KMS-11 (cell line): ENCODE measurements around the gene TBPL1.

ENCODE experiments used
- H2AFZ ChIP-seq: fragments of 200-600 bp; sonication (generic); 2 replicates; pipeline ENCODE4 v1.6.1; 2016; ENCODE audit warnings: antibody characterized with exemption, mixed run types, low read depth
- H3K27ac ChIP-seq: fragments of 200-600 bp; sonication (generic); 2 replicates; pipeline ENCODE4 v1.6.1; 2016; ENCODE audit warnings: mild to moderate bottlenecking, mixed run types
- H3K27me3 ChIP-seq: fragments of 200-600 bp; sonication (generic); 2 replicates; pipeline ENCODE4 v1.6.1; 2017; ENCODE audit warnings: mild to moderate bottlenecking, low read depth, mixed run types, moderate library complexity; ENCODE audit not compliant: insufficient read depth
- H3K36me3 ChIP-seq: fragments of 200-600 bp; sonication (generic); 2 replicates; pipeline ENCODE4 v1.6.1; 2017; ENCODE audit warnings: mild to moderate bottlenecking, mixed run types; ENCODE audit not compliant: insufficient read depth
- H3K4me1 ChIP-seq: fragments of 200-600 bp; sonication (generic); 2 replicates; pipeline ENCODE4 v1.6.1; 2016; ENCODE audit warnings: mild to moderate bottlenecking, low read depth, mixed run types; ENCODE audit not compliant: poor library complexity, severe bottlenecking
- H3K4me2 ChIP-seq: fragments of 200-600 bp; sonication (generic); 2 replicates; pipeline ENCODE4 v1.7.0; 2016; ENCODE audit warnings: mild to moderate bottlenecking, mixed run types
- H3K4me3 ChIP-seq: fragments of 200-600 bp; sonication (generic); IDR thresholded peaks from 2 replicates; pipeline ENCODE4 v1.6.1; 2017; ENCODE audit warnings: low read depth, low read length, mixed read lengths; ENCODE audit not compliant: insufficient read depth
- H3K79me2 ChIP-seq: fragments of 200-600 bp; sonication (generic); 2 replicates; pipeline ENCODE4 v1.6.1; 2016; ENCODE audit warnings: low read depth, mixed run types; ENCODE audit not compliant: insufficient read depth
- H3K9ac ChIP-seq: fragments of 200-600 bp; sonication (generic); 2 replicates; pipeline ENCODE4 v1.6.1; 2016; ENCODE audit warnings: mild to moderate bottlenecking, mixed run types
- H4K20me1 ChIP-seq: fragments of 200-600 bp; sonication (generic); 2 replicates; pipeline ENCODE4 v1.6.1; 2016; ENCODE audit warnings: mild to moderate bottlenecking, mixed run types; ENCODE audit not compliant: insufficient read depth
- CTCF ChIP-seq: fragments of 200-600 bp; sonication (generic); conservative IDR thresholded peaks from 2 replicates; pipeline ENCODE4 v1.6.1; 2017; ENCODE audit warnings: low read depth, mild to moderate bottlenecking, antibody characterized with exemption, low read length, moderate library complexity, mixed read lengths

TBPL1 gene

GRCh38 chr6:134022650-134023049 lies 69.6 kb downstream of the TBPL1 start:
- H3K79me2 ChIP-seq, result no peaks in the 10 kb centered on the region
- no peaks in the 10 kb centered on the region for H3K36me3 ChIP-seq
- H3K4me3 ChIP-seq, result no peak overlapping the region
- TF ChIP-seq CTCF, result no peak
- H3K27ac ChIP-seq, result no peak overlapping the region
- no peaks in the 10 kb centered on the region for H4K20me1 ChIP-seq
- no peak overlapping the region for H3K9ac ChIP-seq
- no peak overlapping the region for H3K4me2 ChIP-seq
- H2AFZ ChIP-seq, result no peak overlapping the region
- peaks cover 77% of the 10 kb centered on the region for H3K4me1 ChIP-seq
- H3K27me3 ChIP-seq, result no peaks in the 10 kb centered on the region

GRCh38 chr6:134026597-134026996 lies 73.6 kb downstream of the TBPL1 start:
- Histone ChIP-seq H3K27ac (no peak overlapping the region), H3K27me3 (no peaks in the 10 kb centered on the region), H4K20me1 (no peaks in the 10 kb centered on the region), H3K36me3 (no peaks in the 10 kb centered on the region), H3K9ac (no peak overlapping the region), H2AFZ (no peak overlapping the region), H3K4me1 (peaks cover 61% of the 10 kb centered on the region), H3K4me3 (no peak overlapping the region), H3K79me2 (no peaks in the 10 kb centered on the region), H3K4me2 (no peak overlapping the region)
- no peak for TF ChIP-seq CTCF

GRCh38 chr6:134028438-134028837 lies 75.4 kb downstream of the TBPL1 start:
- H3K27ac ChIP-seq, result no peak overlapping the region
- H3K4me2 ChIP-seq, result no peak overlapping the region
- H4K20me1 ChIP-seq, result no peaks in the 10 kb centered on the region
- no peaks in the 10 kb centered on the region for H3K27me3 ChIP-seq
- no peaks in the 10 kb centered on the region for H3K79me2 ChIP-seq
- H3K36me3 ChIP-seq, result no peaks in the 10 kb centered on the region
- H3K9ac ChIP-seq, result no peak overlapping the region
- no peak overlapping the region for H2AFZ ChIP-seq
- no peak overlapping the region for H3K4me3 ChIP-seq
- no peak for TF ChIP-seq CTCF
- H3K4me1 ChIP-seq, result peaks cover 61% of the 10 kb centered on the region

GRCh38 chr6:134029495-134030455 lies 76.8 kb downstream of the TBPL1 start:
- Histone ChIP-seq H2AFZ (no peak overlapping the region), H4K20me1 (no peaks in the 10 kb centered on the region), H3K9ac (no peak overlapping the region), H3K4me3 (no peak overlapping the region), H3K4me1 (peaks cover 59% of the 10 kb centered on the region), H3K4me2 (no peak overlapping the region), H3K27ac (no peak overlapping the region), H3K27me3 (no peaks in the 10 kb centered on the region), H3K79me2 (no peaks in the 10 kb centered on the region), H3K36me3 (no peaks in the 10 kb centered on the region)
- no peak for TF ChIP-seq CTCF
